WTC11 (cell line): ENCODE results near the gene SPTB. TPM values are rescaled to one million over a fixed set of nuclear protein-coding genes. Genes with fewer than 3 reads are reported as not detected.

Source experiments
- ATAC-seq: fragments of 200-7000 bp; cut with Tn5 transposase; 2 replicates; pipeline ENCODE4 v1.10.0; 2021; ENCODE audit warnings: mild to moderate bottlenecking, moderate library complexity
- CTCF ChIA-PET: fragments of 300-600 bp; sonication (Branson Sonifier 250); formaldehyde crosslinking; loops from one replicate; lab custom pipeline; 2021; ENCODE audit warnings: antibody characterized with exemption; lab: Charles Lee
- POLR2A ChIA-PET: fragments of 350-600 bp; sonication (Branson Sonifier 250); formaldehyde crosslinking; loops from one replicate; lab custom pipeline; 2021; ENCODE audit warnings: antibody characterized with exemption; lab: Charles Lee
- DNase-seq: peaks from one replicate; pipeline ENCODE4 v3.0.0; 2021; ENCODE audit warnings: low spot score
- H3K27ac Mint-ChIP-seq: 2 replicates; pipeline ENCODE4 v1.8.0; 2021; ENCODE audit warnings: mixed read lengths
- H3K27me3 Mint-ChIP-seq: 2 replicates; pipeline ENCODE4 v1.8.0; 2021; ENCODE audit warnings: low read depth, mild to moderate bottlenecking, moderate library complexity, mixed read lengths
- H3K36me3 Mint-ChIP-seq: 2 replicates; pipeline ENCODE4 v1.8.0; 2021; ENCODE audit warnings: mixed read lengths
- H3K4me1 Mint-ChIP-seq: 2 replicates; pipeline ENCODE4 v1.8.0; 2022; ENCODE audit warnings: mixed read lengths
- H3K4me3 Mint-ChIP-seq: 2 replicates; pipeline ENCODE4 v1.8.0; 2021; ENCODE audit warnings: mild to moderate bottlenecking, moderate library complexity, mixed read lengths
- H3K9me3 Mint-ChIP-seq: 2 replicates; pipeline ENCODE4 v1.8.0; 2021; ENCODE audit warnings: mixed read lengths
- ATF1 ChIP-seq: sonication (generic); formaldehyde crosslinking; IDR thresholded peaks from 2 replicates; pipeline ENCODE4 v1.8.1; 2023; ENCODE audit warnings: mild to moderate bottlenecking, moderate library complexity, missing genetic modification reagents
- EMX1 ChIP-seq: fragments of 250-450 bp; sonication (Bioruptor Pico); IDR thresholded peaks from 2 replicates; pipeline ENCODE4 v1.8.0; 2021; ENCODE audit warnings: mild to moderate bottlenecking
- FOXJ3 ChIP-seq: sonication (generic); formaldehyde crosslinking; IDR thresholded peaks from 2 replicates; pipeline ENCODE4 v1.9.0; 2021; ENCODE audit warnings: missing genetic modification reagents, mild to moderate bottlenecking, borderline replicate concordance
- FOXK1 ChIP-seq: sonication (generic); formaldehyde crosslinking; IDR thresholded peaks from 2 replicates; pipeline ENCODE4 v1.8.0; 2022; ENCODE audit warnings: mild to moderate bottlenecking, moderate library complexity, missing genetic modification reagents
- GTF2I ChIP-seq: fragments of 250-450 bp; sonication (Bioruptor Pico); conservative IDR thresholded peaks from 2 replicates; pipeline ENCODE4 v1.4.0; 2021; ENCODE audit warnings: mild to moderate bottlenecking
- HMGA2 ChIP-seq: fragments of 250-450 bp; sonication (Bioruptor Pico); IDR thresholded peaks from 2 replicates; pipeline ENCODE4 v1.4.0; 2021; ENCODE audit warnings: mild to moderate bottlenecking, moderate library complexity
- KAT7 ChIP-seq: sonication (generic); formaldehyde crosslinking; IDR thresholded peaks from 2 replicates; pipeline ENCODE4 v1.8.1; 2023; ENCODE audit warnings: missing genetic modification reagents, mild to moderate bottlenecking, borderline replicate concordance
- TCF7 ChIP-seq: sonication (generic); formaldehyde crosslinking; IDR thresholded peaks from 2 replicates; pipeline ENCODE4 v1.8.0; 2022; ENCODE audit warnings: mild to moderate bottlenecking, low read depth, missing genetic modification reagents, moderate library complexity
- TEAD1 ChIP-seq: sonication (generic); formaldehyde crosslinking; IDR thresholded peaks from 2 replicates; pipeline ENCODE4 v1.8.0; 2022; ENCODE audit warnings: mild to moderate bottlenecking, missing genetic modification reagents
- TEAD4 ChIP-seq: sonication (generic); formaldehyde crosslinking; IDR thresholded peaks from 2 replicates; pipeline ENCODE4 v1.8.0; 2022; ENCODE audit warnings: mild to moderate bottlenecking, missing genetic modification reagents
- TP53 ChIP-seq: sonication (generic); formaldehyde crosslinking; IDR thresholded peaks from 2 replicates; pipeline ENCODE4 v1.8.1; 2023; ENCODE audit warnings: mild to moderate bottlenecking, missing genetic modification reagents
- ZNF138 ChIP-seq: sonication (generic); formaldehyde crosslinking; conservative IDR thresholded peaks from 2 replicates; pipeline ENCODE4 v1.8.1; 2022; ENCODE audit warnings: mild to moderate bottlenecking, moderate library complexity, missing genetic modification reagents
- ZNF219 ChIP-seq: sonication (generic); formaldehyde crosslinking; IDR thresholded peaks from 2 replicates; pipeline ENCODE4 v1.8.0; 2023; ENCODE audit warnings: missing genetic modification reagents, mild to moderate bottlenecking, borderline replicate concordance
- ZNF232 ChIP-seq: sonication (generic); formaldehyde crosslinking; IDR thresholded peaks from 2 replicates; pipeline ENCODE4 v1.8.0; 2022; ENCODE audit warnings: mild to moderate bottlenecking, missing genetic modification reagents
- ZNF416 ChIP-seq: fragments of 250-450 bp; sonication (Bioruptor Pico); IDR thresholded peaks from 2 replicates; pipeline ENCODE4 v1.9.0; 2021; ENCODE audit warnings: mild to moderate bottlenecking, inconsistent platforms
- total RNA-seq: library from RNA; stranded (reverse); gene quantifications from 3 replicates; pipeline ENCODE4 v1.2.3, GENCODE V29; 2021
- TF ChIP-seq, protein P1 (sequence below): sonication (generic); formaldehyde crosslinking; IDR thresholded peaks from 2 replicates; pipeline ENCODE4 v1.8.1; 2022; ENCODE audit warnings: mild to moderate bottlenecking, missing genetic modification reagents, moderate library complexity, borderline replicate concordance
- TF ChIP-seq, protein P2 (sequence below): fragments of 200-600 bp; IDR thresholded peaks from 2 replicates; pipeline ENCODE4 v1.8.0; 2022; ENCODE audit warnings: antibody characterized with exemption
- TF ChIP-seq, protein P3 (sequence below): sonication (generic); formaldehyde crosslinking; IDR thresholded peaks from 2 replicates; pipeline ENCODE4 v1.8.0; 2022; ENCODE audit warnings: mild to moderate bottlenecking, missing genetic modification reagents
- TF ChIP-seq, protein P4 (sequence below): fragments of 250-450 bp; sonication (Bioruptor Pico); IDR thresholded peaks from 2 replicates; pipeline ENCODE4 v1.9.0; 2021; ENCODE audit warnings: mild to moderate bottlenecking
- TF ChIP-seq, protein P5 (sequence below): sonication (generic); formaldehyde crosslinking; IDR thresholded peaks from 2 replicates; pipeline ENCODE4 v1.8.1; 2023; ENCODE audit warnings: mild to moderate bottlenecking, moderate library complexity, missing genetic modification reagents
- TF ChIP-seq, protein P6 (sequence below): fragments of 250-450 bp; sonication (Bioruptor Pico); IDR thresholded peaks from 2 replicates; pipeline ENCODE4 v1.9.0; 2021; ENCODE audit warnings: mild to moderate bottlenecking, borderline replicate concordance

Gene SPTB
- total RNA-seq, 1 experiment from 2014 or later: 3.2 TPM

DNA sequence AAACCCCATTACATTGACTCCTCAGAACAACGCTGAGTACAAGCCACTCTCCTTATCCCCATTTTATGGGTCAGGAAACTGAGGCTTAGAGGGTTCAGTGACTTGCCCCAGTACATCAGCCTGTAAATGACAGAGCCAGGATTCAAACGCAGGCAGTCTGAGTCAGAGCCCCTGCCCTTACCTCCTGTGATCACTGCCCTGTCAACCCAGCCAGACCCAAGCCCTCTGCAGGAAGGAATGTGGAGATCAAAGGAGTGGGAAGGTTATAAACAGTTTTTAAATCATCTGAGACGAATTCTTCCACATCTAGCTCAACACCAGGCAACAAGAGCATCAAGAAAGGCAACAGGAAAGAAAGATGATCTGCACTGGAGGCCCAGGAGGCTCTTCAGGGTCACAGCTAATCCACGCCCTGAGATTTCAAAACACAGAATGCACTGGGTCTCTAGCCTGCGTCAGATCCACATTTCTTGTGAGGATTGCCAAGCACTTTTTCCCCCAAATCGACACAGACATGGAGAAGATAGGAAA is 38.5 kb downstream of the SPTB start:
- ATAC-seq (peak; percentile 96), DNase-seq (peak; percentile 58)
- TF ChIP-seq TEAD4 (peak; percentile 95; the same call in 1 of the 2 replicates), ZNF232 (CRISPR knock-in tag) (no peak), ZNF416 (CRISPR knock-in tag) (no peak), TEAD1 (CRISPR knock-in tag) (peak; percentile 99; the same call in 1 of the 2 replicates), HMGA2 (CRISPR knock-in tag) (no peak)
- TF ChIP-seq, protein P1, sequence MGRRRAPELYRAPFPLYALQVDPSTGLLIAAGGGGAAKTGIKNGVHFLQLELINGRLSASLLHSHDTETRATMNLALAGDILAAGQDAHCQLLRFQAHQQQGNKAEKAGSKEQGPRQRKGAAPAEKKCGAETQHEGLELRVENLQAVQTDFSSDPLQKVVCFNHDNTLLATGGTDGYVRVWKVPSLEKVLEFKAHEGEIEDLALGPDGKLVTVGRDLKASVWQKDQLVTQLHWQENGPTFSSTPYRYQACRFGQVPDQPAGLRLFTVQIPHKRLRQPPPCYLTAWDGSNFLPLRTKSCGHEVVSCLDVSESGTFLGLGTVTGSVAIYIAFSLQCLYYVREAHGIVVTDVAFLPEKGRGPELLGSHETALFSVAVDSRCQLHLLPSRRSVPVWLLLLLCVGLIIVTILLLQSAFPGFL (CRISPR knock-in tag): no peak
- TF ChIP-seq, protein P2, sequence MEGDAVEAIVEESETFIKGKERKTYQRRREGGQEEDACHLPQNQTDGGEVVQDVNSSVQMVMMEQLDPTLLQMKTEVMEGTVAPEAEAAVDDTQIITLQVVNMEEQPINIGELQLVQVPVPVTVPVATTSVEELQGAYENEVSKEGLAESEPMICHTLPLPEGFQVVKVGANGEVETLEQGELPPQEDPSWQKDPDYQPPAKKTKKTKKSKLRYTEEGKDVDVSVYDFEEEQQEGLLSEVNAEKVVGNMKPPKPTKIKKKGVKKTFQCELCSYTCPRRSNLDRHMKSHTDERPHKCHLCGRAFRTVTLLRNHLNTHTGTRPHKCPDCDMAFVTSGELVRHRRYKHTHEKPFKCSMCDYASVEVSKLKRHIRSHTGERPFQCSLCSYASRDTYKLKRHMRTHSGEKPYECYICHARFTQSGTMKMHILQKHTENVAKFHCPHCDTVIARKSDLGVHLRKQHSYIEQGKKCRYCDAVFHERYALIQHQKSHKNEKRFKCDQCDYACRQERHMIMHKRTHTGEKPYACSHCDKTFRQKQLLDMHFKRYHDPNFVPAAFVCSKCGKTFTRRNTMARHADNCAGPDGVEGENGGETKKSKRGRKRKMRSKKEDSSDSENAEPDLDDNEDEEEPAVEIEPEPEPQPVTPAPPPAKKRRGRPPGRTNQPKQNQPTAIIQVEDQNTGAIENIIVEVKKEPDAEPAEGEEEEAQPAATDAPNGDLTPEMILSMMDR: peak; percentile 39; the same call in 1 of the 2 replicates
- ChIA-PET CTCF (interaction anchor here (0.6 to 3.4 kb wide), 31 partner anchors 10 to 375 kb away, joined by 3 to 51 read pairs (median 4); partner anchors contain the start of gene SPTB), POLR2A (interaction anchor here (1.1 to 1.4 kb wide), 2 partner anchors 39 to 155 kb away, joined by 3 to 5 read pairs; no protein-coding TSS in a partner anchor)
- Mint-ChIP-seq H3K4me1 (peaks cover 19% of the 10 kb centered on the region), H3K27me3 (no peaks in the 10 kb centered on the region), H3K4me3 (no peak overlapping the region), H3K27ac (peak overlapping the region; percentile 14), H3K36me3 (no peaks in the 10 kb centered on the region), H3K9me3 (peaks cover 3% of the 10 kb centered on the region; the same call in 1 of the 2 replicates)

DNA sequence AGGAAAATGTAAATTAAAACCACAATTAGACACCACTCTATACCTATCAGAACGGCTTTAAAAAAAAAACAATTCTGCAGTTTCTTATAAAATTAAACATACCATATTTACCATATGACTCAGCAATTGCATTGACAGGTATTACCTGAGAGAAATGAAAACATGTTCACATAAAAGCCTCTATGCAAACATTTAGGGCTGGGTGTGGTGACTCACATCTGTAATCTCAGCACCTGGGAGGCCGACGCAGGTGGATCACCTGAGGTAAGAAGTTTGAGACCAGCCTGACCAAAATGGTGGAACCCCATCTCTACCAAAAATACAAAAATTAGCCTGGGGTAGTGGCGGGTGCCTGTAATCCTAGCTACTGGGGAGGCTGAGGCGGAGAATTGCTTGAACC is 41.1 kb downstream of the SPTB start:
- POLR2A ChIA-PET: no interaction called here
- no peaks in the 10 kb centered on the region for H3K36me3 Mint-ChIP-seq
- H3K4me3 Mint-ChIP-seq: no peak overlapping the region
- no peaks in the 10 kb centered on the region for H3K27me3 Mint-ChIP-seq
- H3K4me1 Mint-ChIP-seq: peaks cover 9% of the 10 kb centered on the region
- CTCF ChIA-PET: no interaction called here
- TF ChIP-seq FOXJ3 (CRISPR knock-in tag) (no peak), EMX1 (CRISPR knock-in tag) (no peak), ZNF138 (no peak), TEAD4 (no peak)
- TF ChIP-seq, protein P3, sequence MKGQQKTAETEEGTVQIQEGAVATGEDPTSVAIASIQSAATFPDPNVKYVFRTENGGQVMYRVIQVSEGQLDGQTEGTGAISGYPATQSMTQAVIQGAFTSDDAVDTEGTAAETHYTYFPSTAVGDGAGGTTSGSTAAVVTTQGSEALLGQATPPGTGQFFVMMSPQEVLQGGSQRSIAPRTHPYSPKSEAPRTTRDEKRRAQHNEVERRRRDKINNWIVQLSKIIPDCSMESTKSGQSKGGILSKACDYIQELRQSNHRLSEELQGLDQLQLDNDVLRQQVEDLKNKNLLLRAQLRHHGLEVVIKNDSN (CRISPR knock-in tag): no peak
- TF ChIP-seq, all 79 proteins: peak for 0
- H3K27ac Mint-ChIP-seq: no peak overlapping the region
- peaks cover 3% of the 10 kb centered on the region; the same call in 1 of the 2 replicates for H3K9me3 Mint-ChIP-seq
- DNase-seq (no peak), ATAC-seq (no peak)

DNA sequence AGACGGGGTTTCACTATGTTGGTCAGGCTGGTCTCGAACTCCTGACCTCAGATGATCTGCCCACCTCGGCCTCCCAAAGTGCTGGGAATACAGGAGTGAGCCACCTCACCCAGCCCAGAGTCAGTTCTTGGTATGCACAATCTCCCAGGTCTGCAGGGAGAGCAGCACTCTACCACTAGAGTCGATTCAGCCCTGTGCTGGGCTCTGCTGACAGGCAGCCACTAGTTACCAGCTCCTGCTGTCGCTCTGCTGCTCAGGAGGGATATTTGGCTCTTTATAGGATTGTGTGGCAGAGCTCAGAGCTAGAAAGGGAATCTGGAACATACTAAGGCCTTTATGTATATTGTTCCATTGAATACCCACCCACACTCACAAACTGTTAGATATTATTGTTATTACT is 44.3 kb downstream of the SPTB start:
- Mint-ChIP-seq H3K27me3 (no peaks in the 10 kb centered on the region), H3K36me3 (no peaks in the 10 kb centered on the region), H3K9me3 (peaks cover 3% of the 10 kb centered on the region; the same call in 1 of the 2 replicates), H3K4me3 (no peak overlapping the region), H3K27ac (no peak overlapping the region), H3K4me1 (no peaks in the 10 kb centered on the region)
- peak; percentile 39; the same call in 1 of the 2 replicates for ATAC-seq
- POLR2A ChIA-PET: interaction anchor here (0.7 kb wide), 1 partner anchor 653 kb away, joined by 3 read pairs; no protein-coding TSS in a partner anchor
- DNase-seq: no peak
- CTCF ChIA-PET: interaction anchor here (1.1 to 2.2 kb wide), 3 partner anchors 11 to 325 kb away, joined by 3 to 11 read pairs (median 3); no protein-coding TSS in a partner anchor
- no peak for TF ChIP-seq ZNF219
- no peak for TF ChIP-seq GTF2I (CRISPR knock-in tag)
- TF ChIP-seq TCF7 (CRISPR knock-in tag): no peak
- TF ChIP-seq TP53: no peak
- no peak for TF ChIP-seq HMGA2 (CRISPR knock-in tag)
- TF ChIP-seq, protein P4, sequence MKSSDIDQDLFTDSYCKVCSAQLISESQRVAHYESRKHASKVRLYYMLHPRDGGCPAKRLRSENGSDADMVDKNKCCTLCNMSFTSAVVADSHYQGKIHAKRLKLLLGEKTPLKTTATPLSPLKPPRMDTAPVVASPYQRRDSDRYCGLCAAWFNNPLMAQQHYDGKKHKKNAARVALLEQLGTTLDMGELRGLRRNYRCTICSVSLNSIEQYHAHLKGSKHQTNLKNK (CRISPR knock-in tag): no peak
- TF ChIP-seq FOXK1 (CRISPR knock-in tag): no peak
- no peak for TF ChIP-seq KAT7 (CRISPR knock-in tag)
- TF ChIP-seq, protein P5, sequence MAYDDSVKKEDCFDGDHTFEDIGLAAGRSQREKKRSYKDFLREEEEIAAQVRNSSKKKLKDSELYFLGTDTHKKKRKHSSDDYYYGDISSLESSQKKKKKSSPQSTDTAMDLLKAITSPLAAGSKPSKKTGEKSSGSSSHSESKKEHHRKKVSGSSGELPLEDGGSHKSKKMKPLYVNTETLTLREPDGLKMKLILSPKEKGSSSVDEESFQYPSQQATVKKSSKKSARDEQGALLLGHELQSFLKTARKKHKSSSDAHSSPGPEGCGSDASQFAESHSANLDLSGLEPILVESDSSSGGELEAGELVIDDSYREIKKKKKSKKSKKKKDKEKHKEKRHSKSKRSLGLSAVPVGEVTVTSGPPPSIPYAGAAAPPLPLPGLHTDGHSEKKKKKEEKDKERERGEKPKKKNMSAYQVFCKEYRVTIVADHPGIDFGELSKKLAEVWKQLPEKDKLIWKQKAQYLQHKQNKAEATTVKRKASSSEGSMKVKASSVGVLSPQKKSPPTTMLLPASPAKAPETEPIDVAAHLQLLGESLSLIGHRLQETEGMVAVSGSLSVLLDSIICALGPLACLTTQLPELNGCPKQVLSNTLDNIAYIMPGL (CRISPR knock-in tag): no peak
- TF ChIP-seq ZNF138: no peak
- TF ChIP-seq, protein P6, sequence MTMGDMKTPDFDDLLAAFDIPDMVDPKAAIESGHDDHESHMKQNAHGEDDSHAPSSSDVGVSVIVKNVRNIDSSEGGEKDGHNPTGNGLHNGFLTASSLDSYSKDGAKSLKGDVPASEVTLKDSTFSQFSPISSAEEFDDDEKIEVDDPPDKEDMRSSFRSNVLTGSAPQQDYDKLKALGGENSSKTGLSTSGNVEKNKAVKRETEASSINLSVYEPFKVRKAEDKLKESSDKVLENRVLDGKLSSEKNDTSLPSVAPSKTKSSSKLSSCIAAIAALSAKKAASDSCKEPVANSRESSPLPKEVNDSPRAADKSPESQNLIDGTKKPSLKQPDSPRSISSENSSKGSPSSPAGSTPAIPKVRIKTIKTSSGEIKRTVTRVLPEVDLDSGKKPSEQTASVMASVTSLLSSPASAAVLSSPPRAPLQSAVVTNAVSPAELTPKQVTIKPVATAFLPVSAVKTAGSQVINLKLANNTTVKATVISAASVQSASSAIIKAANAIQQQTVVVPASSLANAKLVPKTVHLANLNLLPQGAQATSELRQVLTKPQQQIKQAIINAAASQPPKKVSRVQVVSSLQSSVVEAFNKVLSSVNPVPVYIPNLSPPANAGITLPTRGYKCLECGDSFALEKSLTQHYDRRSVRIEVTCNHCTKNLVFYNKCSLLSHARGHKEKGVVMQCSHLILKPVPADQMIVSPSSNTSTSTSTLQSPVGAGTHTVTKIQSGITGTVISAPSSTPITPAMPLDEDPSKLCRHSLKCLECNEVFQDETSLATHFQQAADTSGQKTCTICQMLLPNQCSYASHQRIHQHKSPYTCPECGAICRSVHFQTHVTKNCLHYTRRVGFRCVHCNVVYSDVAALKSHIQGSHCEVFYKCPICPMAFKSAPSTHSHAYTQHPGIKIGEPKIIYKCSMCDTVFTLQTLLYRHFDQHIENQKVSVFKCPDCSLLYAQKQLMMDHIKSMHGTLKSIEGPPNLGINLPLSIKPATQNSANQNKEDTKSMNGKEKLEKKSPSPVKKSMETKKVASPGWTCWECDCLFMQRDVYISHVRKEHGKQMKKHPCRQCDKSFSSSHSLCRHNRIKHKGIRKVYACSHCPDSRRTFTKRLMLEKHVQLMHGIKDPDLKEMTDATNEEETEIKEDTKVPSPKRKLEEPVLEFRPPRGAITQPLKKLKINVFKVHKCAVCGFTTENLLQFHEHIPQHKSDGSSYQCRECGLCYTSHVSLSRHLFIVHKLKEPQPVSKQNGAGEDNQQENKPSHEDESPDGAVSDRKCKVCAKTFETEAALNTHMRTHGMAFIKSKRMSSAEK (CRISPR knock-in tag): no peak
- no peak for TF ChIP-seq FOXJ3 (CRISPR knock-in tag)
- no peak for TF ChIP-seq ATF1 (CRISPR knock-in tag)
